ENCODE measurements around the gene ZNF668. TPM values are rescaled to one million over a fixed set of nuclear protein-coding genes. Genes with fewer than 3 reads are reported as not detected.

Gene ZNF668
- total and polyA plus RNA-seq, 9 donors, result 1.3 to 7.4 (median 5.7) TPM

DNA sequence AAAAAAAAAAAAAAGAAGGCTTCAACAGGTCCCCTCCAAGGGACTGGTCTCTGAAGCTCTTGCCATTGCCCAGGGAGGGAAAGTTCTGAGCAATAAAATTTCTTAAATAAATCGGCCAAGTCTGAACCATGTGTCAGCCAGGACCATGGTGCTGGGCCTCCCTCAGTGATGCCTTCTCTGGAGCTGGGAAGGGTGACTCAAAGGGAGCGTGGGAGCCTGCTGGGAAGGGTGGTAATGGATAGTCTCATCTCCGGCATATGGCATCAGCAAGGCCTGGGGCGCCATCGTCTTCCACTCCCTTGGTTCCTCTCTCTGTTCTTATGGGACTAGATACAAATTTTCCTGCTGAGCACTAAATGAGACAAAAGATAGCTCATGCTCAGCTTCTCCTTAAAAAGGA lies 18.3 kb upstream of the ZNF668 start:
- 90 to 96% (median 94%) methylated on average over 5 of the region's 5 CpGs for WGBS, 3 donors
- Histone ChIP-seq H3K4me3 (no peak overlapping the region), H3K27ac (no peak overlapping the region), H3K36me3 (no peaks in the 10 kb centered on the region), H3K27me3 (no peaks in the 10 kb centered on the region), H3K4me1 (ENCODE audit: insufficient read depth) (peaks cover 4% of the 10 kb centered on the region), H3K9me3 (no peaks in the 10 kb centered on the region)
- no peak for DNase-seq
- TF ChIP-seq EP300 (IDR thresholded peaks at IDR 0.05) (no peak), POLR2A (IDR thresholded peaks at IDR 0.05) (no peak)
- TF ChIP-seq, protein P1, sequence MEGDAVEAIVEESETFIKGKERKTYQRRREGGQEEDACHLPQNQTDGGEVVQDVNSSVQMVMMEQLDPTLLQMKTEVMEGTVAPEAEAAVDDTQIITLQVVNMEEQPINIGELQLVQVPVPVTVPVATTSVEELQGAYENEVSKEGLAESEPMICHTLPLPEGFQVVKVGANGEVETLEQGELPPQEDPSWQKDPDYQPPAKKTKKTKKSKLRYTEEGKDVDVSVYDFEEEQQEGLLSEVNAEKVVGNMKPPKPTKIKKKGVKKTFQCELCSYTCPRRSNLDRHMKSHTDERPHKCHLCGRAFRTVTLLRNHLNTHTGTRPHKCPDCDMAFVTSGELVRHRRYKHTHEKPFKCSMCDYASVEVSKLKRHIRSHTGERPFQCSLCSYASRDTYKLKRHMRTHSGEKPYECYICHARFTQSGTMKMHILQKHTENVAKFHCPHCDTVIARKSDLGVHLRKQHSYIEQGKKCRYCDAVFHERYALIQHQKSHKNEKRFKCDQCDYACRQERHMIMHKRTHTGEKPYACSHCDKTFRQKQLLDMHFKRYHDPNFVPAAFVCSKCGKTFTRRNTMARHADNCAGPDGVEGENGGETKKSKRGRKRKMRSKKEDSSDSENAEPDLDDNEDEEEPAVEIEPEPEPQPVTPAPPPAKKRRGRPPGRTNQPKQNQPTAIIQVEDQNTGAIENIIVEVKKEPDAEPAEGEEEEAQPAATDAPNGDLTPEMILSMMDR (IDR thresholded peaks at IDR 0.05), result no peak
- intact Hi-C loops (cut with DNase I), result no loop called here

DNA sequence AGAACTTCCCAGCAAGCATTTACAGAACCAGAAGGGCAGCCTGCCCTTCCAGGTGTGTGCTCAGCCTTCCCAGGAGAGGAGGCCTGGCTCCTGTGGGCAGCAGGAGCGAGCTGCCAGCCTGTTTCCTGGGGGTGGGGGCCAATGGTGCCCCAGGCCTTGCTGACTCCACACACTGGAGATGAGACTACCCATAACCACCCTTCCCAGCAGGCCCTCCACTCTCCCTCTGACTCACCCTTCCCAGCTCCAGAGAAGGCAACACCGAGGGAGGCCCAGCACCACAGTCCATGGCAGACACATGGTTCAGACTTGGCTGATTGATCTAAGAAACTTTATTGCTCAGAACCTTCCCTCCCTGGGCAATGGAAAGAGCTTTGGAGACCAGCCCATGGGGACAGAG lies 16.5 kb upstream of the ZNF668 start:
- H3K4me1 ChIP-seq (ENCODE audit: insufficient read depth), result peaks cover 4% of the 10 kb centered on the region
- WGBS, 3 donors, result 67 to 76% (median 75%) methylated on average over 2 of the region's 2 CpGs
- peak in 1 of 5 donors; percentile 10 for DNase-seq
- no peak overlapping the region for H3K27ac ChIP-seq
- TF ChIP-seq EP300 (IDR thresholded peaks at IDR 0.05) (no peak), POLR2A (IDR thresholded peaks at IDR 0.05) (no peak)
- TF ChIP-seq, protein P1 (IDR thresholded peaks at IDR 0.05), result no peak
- no peaks in the 10 kb centered on the region for H3K27me3 ChIP-seq
- no peak overlapping the region for H3K4me3 ChIP-seq
- no peaks in the 10 kb centered on the region for H3K36me3 ChIP-seq
- H3K9me3 ChIP-seq, result no peaks in the 10 kb centered on the region
- intact Hi-C loops (cut with DNase I), result no loop called here

DNA sequence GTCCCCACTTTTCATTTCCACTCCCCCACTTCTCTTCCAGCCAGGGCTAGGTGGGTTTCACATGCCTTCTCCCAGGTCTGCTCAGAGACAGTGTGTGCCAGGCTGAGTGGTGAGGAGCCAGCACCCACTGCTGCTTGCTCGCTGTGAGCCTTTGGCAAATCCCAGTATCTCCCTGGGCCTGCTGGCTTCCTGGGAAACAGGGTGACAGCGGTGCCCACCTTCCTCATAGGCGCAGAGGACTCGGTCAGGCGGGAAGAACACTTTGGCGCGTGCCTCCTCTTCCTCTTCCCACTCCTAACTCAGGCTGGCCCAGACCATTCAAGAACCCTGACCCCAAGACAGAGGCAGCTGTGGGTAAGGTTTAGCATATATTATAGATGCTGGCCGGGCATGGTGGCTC lies 15.2 kb upstream of the ZNF668 start:
- no peak for TF ChIP-seq POLR2A (IDR thresholded peaks at IDR 0.05)
- TF ChIP-seq, protein P1 (IDR thresholded peaks at IDR 0.05), result no peak
- TF ChIP-seq EP300 (IDR thresholded peaks at IDR 0.05), result no peak
- Histone ChIP-seq H3K9me3 (no peaks in the 10 kb centered on the region), H3K27ac (no peak overlapping the region), H3K27me3 (no peaks in the 10 kb centered on the region), H3K4me1 (ENCODE audit: insufficient read depth) (peaks cover 4% of the 10 kb centered on the region), H3K4me3 (no peak overlapping the region), H3K36me3 (no peaks in the 10 kb centered on the region)
- 91 to 96% (median 95%) methylated on average over 8 of the region's 8 CpGs for WGBS, 3 donors
- intact Hi-C loops (cut with DNase I), result loop anchor here in 1 of 4 donors (10.0 kb wide), 1 partner anchor 96 kb away; the partner anchor contains the start of gene FUS
- DNase-seq, result no peak

DNA sequence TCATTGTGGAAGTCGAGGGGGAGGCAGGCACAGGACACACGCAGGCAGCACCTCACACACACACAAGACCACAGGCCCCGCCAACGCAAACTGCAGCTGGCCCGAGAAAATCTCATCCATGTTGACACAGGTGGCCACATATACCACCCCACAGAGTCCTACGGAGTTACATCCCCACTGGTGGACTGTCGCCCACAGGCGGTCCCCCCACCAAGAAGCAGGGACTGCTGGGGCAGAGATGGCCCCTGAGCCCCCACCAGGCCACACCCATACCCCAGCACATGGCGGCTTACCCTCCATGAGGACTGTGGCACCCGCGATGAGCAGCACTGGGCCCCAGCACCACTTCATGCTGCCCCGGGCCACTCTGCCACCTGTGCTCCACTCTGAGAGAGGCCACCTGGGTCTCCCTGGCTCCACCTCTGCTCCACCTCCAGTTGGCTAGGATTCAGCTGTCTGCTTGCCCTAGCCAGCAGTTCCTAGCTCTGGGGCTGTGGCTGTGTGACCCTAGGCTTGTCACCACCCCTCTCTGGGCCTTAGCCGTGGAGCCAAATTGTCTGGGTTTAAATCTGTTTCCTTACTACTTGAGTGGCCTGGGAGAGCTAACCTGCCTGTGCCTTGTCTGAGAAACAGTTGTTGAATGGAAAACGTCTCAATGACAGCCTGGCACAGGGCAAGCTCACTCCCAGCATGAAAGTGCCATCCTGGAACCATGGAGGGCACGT lies 14.6 kb upstream of the ZNF668 start, which contains the start of gene PRSS53:
TSS of gene PRSS53 (minus strand) at position 485 of the 725 bp plus-strand sequence. CDS start at position 351, 134 bp downstream.
- no peak within 1 kb of the TSS for H3K27ac ChIP-seq
- 72 to 81% (median 76%) methylated on average over 15 of the region's 15 CpGs for WGBS, 3 donors
- H3K27me3 ChIP-seq, result no peaks in the 10 kb centered on the region
- TF ChIP-seq, protein P1 (IDR thresholded peaks at IDR 0.05), result no peak
- TF ChIP-seq POLR2A (IDR thresholded peaks at IDR 0.05), result no peak
- TF ChIP-seq EP300 (IDR thresholded peaks at IDR 0.05), result no peak
- H3K4me1 ChIP-seq (ENCODE audit: insufficient read depth), result peaks cover 4% of the 10 kb centered on the region
- no peaks in the 10 kb centered on the region for H3K36me3 ChIP-seq
- no peak within 1 kb of the TSS for H3K4me3 ChIP-seq
- peak in 1 of 5 donors; percentile 33 for DNase-seq
- intact Hi-C loops (cut with DNase I), result loop anchor here in 1 of 4 donors (10.0 kb wide), 1 partner anchor 96 kb away; the partner anchor contains the start of gene FUS
- H3K9me3 ChIP-seq, result no peaks in the 10 kb centered on the region

Data from ovary (tissue), 9 donors.